ENCODE measurements around the gene SLC9A2.

Gene SLC9A2

GRCh38 chr2:102606353-102606752, 13.0 kb upstream of the SLC9A2 start:
- H3K4me3 ChIP-seq (ENCODE audit: low read depth, low read length), result no peak overlapping the region
- in situ Hi-C loops (cut with HindIII; ENCODE audit: low sequenced_read_pairs), result no loop called here
- DNase-seq (ENCODE audit: low read depth), result peak; percentile 3
- TF ChIP-seq CTCF (IDR thresholded peaks at IDR 0.05; ENCODE audit: low read depth, low read length, missing control alignments), result no peak

- TF ChIP-seq CTCF (IDR thresholded peaks at IDR 0.05; ENCODE audit: low read depth, low read length, missing control alignments), result peak; percentile 100
- H3K4me3 ChIP-seq (ENCODE audit: low read depth, low read length), result no peak overlapping the region
- peak; percentile 32 for DNase-seq (ENCODE audit: low read depth)
- in situ Hi-C loops (cut with HindIII; ENCODE audit: low sequenced_read_pairs), result no loop called here
Measured at GRCh38 chr2:102615620-102616436, 3.5 kb upstream of the SLC9A2 start.

- in situ Hi-C loops (cut with HindIII; ENCODE audit: low sequenced_read_pairs), result no loop called here
- peak overlapping the region; percentile 49 for H3K4me3 ChIP-seq (ENCODE audit: low read depth, low read length)
- no peak for TF ChIP-seq CTCF (IDR thresholded peaks at IDR 0.05; ENCODE audit: low read depth, low read length, missing control alignments)
- no peak for DNase-seq (ENCODE audit: low read depth)
Measured at GRCh38 chr2:102618452-102619413, 620 bp upstream of the SLC9A2 start.

- no peak for DNase-seq (ENCODE audit: low read depth)
- no peak for TF ChIP-seq CTCF (IDR thresholded peaks at IDR 0.05; ENCODE audit: low read depth, low read length, missing control alignments)
- in situ Hi-C loops (cut with HindIII; ENCODE audit: low sequenced_read_pairs), result no loop called here
- H3K4me3 ChIP-seq (ENCODE audit: low read depth, low read length), result no peak overlapping the region
Measured at GRCh38 chr2:102620332-102620731, 979 bp downstream of the SLC9A2 start.

GRCh38 chr2:102621630-102622029, 2.3 kb downstream of the SLC9A2 start:
- DNase-seq (ENCODE audit: low read depth), result no peak
- in situ Hi-C loops (cut with HindIII; ENCODE audit: low sequenced_read_pairs), result no loop called here
- no peak for TF ChIP-seq CTCF (IDR thresholded peaks at IDR 0.05; ENCODE audit: low read depth, low read length, missing control alignments)
- no peak overlapping the region for H3K4me3 ChIP-seq (ENCODE audit: low read depth, low read length)

- DNase-seq (ENCODE audit: low read depth), result no peak
- no peak overlapping the region for H3K4me3 ChIP-seq (ENCODE audit: low read depth, low read length)
- in situ Hi-C loops (cut with HindIII; ENCODE audit: low sequenced_read_pairs), result no loop called here
- no peak for TF ChIP-seq CTCF (IDR thresholded peaks at IDR 0.05; ENCODE audit: low read depth, low read length, missing control alignments)
Measured at GRCh38 chr2:102622646-102623045, 3.3 kb downstream of the SLC9A2 start.
